HTERT RPE-1 (cell line): Measurements from ENCODE around the gene CD164L2.
"Not testable (repeated sequence)": the region's sequence is repeated elsewhere in the genome, so short reads cannot be mapped to it uniquely, and the experiment has no call there.

ENCODE experiments used
- in situ Hi-C: fragments of 300-500 bp; cut with MboI; formaldehyde crosslinking; loops from 4 replicates; pipeline ENCODE4 v1.14.3; 2020; ENCODE audit warnings: low sequenced_read_pairs

The CD164L2 gene

DNA sequence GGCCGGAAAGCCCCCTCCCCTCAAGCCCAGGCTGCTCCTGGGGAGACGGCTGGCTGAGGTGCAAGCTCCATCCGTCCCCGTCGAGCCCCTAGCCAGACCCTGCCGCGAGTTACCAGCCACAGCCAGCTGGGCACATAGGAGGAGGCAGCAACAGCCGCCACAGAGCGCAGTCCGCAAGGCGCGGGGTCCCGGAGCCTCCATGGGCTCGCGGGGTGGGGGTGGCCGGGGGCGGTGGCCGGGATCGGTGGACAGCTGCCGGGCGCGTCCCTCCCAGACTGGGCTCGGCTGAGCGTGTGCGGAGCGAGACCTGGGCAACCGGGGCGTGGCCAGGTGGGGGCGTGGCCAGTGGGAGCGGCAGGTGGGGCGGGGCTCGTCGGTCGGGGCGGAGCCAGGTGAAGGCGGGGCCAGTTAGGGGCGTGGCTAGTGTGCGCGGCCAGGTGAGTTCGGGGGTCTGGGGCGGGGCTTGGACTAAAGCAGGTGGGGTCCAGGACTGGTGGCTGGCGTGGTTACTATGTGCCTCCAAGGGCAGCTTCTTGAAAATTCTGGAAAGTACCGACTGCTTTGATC, at the start of gene CD164L2:
Gene CD164L2, minus strand, starts transcription at position 295 of the 567 bp plus-strand sequence. Its CDS starts 94 bp downstream, at position 201.
- in situ Hi-C loops: no loop called here

DNA sequence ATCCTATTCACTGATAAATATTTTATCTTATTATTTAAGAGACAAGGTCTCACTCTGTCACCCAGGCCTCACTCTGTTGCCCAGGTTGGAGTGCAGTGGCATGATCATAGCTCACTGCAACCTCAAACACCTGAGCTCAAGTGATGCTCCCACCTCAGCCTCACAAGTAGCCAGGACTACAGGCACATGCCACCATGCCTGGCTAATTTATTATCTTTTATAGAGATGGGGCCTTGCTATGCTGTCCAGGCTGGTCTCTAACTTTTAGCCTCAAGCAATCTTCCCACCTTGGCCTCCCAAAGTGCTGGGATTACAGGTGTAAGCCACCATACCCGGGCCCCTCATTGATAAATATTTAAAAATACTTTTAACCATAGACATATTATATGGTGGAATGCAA, 49.6 kb upstream of the CD164L2 start:
- in situ Hi-C loops: not testable (repeated sequence)

DNA sequence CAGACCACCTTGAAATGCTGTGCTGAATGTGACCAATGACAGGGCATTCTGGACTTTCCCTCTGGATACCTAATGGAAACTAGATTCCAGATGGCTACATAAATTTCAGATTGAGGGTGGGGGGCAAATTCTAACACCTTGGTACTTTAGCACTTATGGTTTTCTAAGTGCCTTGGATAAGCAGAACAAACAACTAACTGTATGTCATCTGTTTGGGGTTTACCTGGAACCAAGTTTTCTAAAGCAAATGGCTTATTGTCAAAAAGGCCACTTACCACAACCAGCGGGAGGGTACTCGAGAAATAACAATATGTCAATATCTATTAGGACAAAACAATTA, 48.4 kb upstream of the CD164L2 start:
- in situ Hi-C loops: no loop called here

DNA sequence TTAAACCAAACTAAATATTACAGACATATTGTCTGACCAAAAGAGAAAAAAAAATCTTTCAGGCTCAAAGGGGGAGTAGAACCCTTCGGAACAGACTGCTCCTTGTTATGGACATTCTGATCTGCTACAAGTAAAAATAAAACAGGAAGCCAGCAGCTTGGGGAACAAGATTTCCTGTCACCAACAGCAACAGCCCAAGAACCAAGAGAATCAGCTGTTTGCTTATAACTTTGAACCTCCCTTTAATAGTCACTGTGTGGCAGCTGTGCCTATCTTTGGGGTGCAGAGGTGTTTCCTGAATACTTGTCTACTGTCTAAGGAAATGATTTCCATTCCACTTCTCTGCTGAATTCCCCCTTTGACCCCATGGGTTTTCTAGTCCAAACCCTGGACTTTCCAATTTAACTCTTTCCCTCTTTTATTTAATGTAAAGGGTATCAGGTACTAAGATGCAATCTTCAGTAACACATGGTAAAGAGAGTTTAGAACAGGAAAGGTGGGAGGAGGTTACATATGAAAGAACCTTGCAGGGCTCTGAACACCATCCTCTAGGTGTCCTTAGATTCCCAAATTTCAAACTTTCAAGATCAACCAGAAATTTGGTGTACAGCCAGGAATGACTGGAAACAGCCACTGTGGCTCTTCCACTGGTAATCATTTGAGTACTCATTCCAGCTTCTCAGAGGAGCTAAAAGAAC, 47.9 kb upstream of the CD164L2 start:
- in situ Hi-C loops: no loop called here

DNA sequence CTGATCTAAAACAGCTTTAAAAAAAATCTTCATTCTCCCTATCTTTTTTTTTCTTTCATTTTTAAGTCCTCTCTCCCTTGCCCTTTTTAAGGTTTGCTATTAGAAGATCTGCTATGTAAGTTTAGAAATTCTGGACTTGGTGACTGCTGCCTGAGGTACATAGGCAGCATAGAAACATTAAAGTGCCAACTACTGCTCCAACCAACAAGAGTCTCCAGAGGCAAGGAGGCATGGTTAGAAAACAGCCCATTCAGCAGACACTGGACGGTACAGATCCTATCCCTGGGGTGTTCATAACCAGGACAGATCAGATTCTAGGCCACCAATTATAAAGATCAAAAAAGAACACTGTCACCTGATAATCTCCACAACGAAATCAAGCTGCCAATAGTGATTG, 45.9 kb upstream of the CD164L2 start:
- in situ Hi-C loops: no loop called here

DNA sequence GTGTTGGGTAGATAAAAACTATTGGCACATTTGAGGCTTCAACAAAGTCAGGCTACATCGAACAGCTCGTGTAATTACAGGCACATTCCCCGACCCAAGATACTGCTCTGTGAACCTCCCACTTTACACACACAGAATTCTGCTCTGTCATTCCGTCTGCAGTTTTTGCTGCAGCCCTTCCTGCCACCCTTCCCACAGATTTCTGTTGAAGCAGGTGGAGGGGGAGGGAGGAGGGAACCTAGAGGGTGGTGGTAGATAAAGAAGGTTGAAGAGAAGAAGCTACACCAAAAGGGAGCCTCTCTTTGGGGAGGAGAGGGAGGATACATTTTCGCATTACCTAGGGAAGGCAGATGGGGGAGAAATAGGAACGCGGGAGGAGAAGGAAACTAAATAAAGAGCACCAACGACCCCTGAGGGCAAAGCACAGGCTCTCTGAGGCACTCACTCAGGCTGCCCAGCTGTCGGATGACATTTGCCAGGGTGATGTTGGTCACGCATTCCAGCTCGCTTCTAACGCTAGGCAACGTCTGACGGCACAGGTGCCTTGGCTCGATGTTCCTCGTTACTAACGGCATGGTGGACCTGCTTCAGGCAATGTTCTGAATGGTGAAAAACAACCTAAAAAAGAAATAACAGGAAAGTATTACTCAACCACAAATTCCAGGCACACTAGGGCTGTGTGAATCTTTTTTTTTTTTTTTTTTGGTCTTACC, 45.3 kb upstream of the CD164L2 start:
- in situ Hi-C loops: no loop called here

DNA sequence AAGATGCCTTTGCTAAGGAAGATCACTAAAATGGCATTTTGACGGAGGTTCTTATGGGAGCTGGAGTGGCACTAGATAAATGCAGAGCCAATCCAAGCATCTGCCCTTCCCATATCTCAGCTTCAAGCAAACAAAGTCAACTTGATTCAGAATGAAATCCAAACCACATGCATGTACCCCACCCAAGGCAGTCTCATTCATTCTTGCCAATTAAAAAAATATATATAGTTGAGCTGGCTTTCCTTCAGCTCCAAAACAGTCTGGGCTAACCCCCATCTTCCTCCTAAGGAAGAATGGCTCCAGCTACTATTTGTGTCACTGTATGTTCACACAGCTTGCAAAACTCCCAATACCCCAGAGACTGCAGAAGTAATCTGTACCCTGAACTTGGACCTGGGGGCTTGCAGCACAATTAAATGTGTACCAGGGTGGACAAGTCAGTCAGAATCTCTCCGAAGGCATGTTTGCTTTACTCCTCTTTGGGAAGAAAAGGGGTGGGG, 44.7 kb upstream of the CD164L2 start:
- in situ Hi-C loops: no loop called here

DNA sequence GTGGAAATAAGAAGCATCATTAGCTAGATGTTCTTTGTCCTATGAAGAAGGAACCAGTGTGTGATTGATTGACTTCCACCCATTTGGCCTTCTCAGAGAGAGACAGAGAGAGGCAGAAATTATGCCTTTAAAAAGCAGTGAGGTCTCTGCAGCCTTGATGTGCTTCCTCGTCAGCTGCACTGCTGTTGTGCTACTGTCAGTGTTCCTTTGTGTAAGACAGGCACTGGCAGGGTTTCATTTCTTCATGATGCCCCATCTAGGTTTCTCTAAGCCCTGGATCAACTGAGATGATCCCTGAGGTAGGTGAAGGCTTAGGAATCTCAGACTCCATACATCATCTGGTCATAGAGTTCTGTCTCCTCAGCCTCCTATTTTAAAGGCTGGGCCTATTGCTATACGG, 44.2 kb upstream of the CD164L2 start:
- in situ Hi-C loops: no loop called here

DNA sequence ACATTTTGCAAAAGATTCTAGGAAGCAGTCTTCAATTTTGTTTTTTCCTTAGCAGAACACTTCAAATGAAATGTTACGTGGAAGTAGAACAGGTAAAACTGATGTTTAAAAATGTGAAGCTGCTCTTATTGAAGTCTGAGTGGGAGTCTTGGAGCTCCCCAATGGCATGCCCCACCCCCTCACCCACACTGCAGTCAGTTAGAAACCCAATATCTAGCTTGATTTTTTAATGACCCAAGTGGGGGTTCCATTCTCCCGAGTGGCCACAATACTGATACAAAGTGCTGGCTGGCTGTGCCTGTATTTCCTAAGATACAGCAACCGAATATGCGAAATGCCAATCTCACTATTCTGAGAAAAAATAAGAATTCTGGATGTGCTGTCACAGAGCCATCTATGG, 40.6 kb upstream of the CD164L2 start:
- in situ Hi-C loops: no loop called here

DNA sequence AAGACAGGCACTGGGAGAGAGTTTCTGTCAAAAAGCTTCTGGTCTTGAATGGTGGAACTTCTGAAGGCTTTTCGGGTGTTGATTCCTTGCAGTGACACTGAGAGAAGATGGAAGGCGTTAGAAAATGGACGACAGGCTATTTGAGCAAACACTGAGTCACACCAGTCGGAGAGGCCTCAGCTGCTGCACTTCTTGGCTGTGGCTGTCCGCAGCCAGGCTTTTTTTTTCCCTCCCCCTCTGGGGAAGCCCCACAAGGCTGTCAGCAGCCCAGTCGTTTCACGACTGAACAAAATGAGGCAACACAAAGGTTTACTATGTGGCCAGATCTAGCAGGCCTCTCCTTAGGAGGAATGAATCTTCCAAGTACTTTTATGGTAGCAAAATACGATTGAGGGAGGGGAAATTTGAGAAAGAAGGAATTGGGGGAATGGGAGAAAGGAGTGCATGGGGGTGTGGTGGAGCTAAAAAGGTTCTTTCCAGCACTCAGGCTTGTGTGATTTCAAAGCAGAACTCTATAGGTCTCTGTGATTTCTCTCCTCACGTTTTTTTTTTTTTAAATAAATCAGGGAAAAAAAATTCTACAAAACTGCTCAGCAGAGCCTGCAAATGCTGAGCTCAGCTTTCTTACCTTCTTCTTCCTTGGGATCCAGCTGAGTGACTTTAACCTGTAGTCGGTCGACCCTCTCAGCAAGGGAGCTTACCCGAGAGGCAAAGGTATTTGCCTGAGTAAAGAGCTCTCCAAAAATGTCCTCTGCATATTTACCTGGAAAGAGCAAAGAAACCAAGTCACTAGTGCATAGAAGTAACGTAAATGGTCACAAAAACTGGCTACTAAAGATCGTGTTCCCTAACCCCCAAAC, 35.4 kb upstream of the CD164L2 start:
- in situ Hi-C loops: no loop called here

DNA sequence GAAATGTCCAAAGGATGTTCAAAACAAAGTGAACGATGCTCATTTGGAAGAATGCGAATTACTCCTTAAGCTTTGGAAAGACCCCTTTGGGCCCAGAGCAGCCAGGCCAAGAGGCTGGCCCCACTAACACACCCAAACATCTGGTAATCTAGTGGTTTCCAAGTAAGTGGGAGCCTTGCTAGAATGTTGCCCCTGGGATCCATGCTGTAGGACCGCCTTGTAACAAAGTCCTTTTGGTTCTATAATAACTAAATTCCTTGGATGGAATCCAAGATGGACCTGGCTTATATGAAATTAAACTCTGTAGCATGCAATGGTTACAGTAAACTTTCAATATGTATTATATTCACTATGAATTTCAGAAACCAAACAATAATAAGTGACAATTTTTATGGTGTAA, 34.6 kb upstream of the CD164L2 start:
- in situ Hi-C loops: no loop called here

DNA sequence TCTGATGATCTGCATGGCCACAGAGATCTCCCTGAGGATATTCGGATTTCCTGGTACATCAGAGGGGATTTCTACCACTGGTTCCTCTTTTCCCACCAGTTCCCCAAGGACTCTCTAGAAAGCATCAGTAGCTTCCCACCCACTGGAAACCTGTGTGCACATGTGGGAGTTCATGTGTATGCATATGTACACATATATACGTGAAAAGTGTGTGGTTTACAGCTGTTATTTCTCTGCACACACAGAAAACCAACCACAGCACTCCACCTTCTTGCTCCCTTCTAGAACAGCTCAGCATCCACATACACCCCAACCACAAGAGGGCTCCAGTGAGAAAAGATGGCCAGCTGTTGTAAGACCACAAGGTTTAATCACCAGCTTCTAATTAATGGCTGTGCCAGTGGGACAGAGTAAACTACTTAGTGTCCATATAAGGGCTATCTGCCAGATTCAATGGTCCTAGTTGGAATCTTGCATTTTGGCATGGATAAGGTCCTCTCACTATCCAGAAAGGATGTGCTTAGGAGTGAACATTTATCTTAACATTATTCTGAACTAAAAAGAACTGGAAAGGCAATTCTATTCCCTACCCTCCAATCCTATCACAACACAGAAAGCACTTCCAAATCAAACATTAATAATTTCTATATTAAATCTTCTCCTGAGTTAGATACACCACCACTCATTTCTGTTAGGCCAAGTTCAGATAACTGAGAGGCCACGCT, 33.4 kb upstream of the CD164L2 start:
- in situ Hi-C loops: no loop called here

DNA sequence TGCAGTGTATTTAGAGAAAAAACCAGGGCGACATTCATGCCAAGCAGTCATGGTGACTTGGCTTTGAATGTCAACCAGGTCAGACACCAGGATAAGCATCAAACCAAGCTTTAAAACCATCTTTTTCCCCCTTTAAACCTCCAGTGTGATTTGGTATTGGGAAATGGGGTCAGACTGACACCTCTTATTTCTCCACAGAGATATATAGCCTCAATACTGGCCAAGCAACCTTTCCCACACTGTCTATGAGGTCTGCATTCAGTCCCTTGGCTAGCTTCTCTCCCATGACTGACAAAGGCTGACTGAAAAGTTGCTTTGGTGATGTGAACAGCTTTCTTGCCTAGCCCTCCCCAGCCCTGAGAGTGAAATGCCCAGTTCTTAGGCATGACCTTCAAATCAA, 31.0 kb upstream of the CD164L2 start:
- in situ Hi-C loops: no loop called here

DNA sequence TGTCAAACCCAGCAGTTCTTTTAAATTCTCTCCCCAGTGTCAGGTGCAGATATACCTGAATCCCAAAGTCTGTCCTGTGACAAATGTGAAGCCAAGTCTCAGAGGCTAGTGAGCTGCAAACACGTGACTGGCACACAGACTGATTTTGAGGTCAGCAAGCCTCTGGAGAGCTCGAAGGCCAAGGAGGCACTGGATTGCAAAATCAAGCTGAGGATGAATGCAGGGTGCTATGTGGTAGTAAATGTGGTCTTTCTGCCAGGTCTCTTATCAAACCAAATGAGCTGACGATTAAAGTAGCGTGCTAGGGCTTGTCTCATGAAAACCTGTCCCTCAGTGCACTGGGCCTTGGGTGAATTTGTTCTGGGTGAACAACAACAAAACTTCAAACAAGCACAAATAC, 29.9 kb upstream of the CD164L2 start:
- in situ Hi-C loops: no loop called here

DNA sequence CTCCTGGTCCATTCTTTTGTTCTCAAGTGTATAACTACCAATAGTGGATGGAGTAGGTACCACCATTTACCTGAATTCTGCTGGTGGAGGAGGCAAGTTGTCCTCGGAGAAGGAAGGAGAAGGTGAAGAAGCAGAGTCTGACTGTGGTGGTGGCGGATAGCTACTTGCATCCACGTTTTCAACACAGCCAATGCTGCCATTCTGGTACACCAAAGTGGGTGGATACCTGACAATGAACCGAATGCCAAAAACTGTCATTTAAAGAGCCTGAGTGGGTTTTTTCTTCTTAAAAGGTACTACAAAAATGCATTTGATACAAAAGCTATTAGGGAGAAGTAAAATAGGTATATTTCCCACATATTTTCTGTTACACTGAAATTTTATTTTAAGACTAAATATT, 29.4 kb upstream of the CD164L2 start:
- in situ Hi-C loops: no loop called here

DNA sequence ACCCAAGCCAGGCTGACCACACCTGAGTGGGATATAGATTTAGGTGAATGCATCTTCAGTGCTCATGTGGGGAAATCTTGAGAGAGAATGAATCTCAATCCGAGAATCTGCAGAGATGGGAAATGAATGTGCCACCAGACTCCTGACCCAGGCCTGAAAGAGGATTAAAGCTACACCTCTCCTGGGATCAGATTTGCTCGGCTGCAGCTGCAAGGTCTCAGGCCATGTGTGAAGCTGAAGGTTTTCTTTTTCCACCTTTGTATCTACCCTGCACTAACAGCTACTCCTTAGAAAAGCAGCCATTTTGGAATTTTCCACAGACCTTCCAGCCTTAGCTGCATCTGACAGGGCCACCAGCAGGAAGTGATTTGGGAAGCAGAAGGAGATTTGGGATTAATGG, 27.6 kb upstream of the CD164L2 start:
- in situ Hi-C loops: no loop called here

DNA sequence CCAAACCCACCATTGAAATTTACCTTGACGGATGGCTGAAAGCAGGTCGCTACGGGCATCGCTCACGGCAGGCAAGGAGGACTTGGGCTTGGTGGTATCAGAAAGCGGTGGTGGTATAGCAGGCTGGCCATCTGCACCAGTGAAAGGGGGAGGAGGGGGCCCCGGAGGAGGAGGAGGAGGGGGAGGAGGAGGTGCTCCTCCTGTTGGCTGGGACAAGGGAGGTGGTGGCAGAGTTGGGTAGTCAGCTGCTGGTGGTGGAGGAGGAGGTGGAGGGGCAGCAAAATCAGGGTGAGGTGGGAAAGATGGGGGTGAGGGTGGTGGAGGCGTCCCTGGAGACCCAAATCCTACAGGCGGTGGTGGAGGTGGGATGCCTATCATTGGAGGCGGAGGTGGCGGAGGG, 26.5 kb upstream of the CD164L2 start:
- in situ Hi-C loops: no loop called here

DNA sequence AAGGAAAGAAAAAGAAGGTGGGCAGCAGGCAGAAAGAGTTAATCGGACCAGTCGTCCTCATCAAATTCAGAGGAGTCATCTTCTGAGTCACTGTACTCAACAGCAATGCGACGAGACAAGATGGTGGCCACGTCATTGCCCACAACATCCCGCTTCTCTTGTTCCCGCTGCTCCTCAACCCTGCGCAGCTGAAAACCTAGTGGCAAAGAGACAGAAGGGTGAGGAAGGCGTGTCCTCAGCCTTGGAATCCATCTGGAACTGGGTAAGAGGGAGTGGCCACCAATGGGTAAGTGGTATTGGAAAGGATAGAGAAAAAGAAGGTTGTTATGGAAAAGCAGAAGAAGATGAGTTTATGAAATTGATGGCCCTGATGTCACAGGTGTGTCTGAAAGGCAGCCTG, 25.0 kb upstream of the CD164L2 start:
- in situ Hi-C loops: no loop called here

DNA sequence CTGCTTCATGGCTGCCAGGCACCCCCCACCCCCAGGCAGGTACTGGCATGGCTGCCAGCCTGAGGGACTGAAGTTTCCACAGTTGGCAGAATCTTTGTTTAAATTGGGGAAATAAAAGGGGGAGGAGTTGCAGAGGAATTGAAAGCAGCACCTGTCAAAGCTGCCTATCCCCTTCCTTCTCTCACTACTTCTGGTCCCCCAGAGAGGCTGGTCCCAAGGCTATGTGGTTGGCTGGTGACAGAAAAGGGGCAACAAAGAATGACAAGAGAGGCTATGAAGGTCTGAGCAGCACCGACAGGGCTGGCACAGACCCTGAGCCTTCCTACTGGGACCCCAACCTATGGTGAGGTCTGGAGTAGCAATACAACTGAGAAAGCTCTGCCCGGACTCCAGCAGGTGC, 23.7 kb upstream of the CD164L2 start:
- in situ Hi-C loops: not testable (repeated sequence)

DNA sequence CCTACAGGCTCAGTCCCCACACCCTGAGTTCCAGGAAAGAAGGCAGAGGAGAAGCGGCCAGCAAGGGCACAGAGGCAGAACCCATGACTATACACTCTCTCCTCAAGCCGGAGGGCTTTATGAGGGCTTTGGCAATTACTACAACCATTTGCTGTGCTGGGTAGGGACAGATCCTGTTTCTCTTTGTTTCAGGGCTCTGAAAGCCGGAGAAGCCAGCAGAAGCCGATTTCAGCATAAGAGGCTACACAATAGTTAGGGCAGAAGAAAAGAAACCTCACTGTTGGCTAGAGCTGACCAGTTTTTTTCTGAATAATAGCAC, 23.2 kb upstream of the CD164L2 start:
- in situ Hi-C loops: no loop called here
